Endometrium (tissue), 2 donors: Measurements from ENCODE around the gene LRP4.

ENCODE experiments used
- FAIRE-seq: peaks from 2 replicates; lab custom pipeline; 2012; peaks lifted over from hg19 to GRCh38; lab: Jason Lieb, UNC
- donor health status: control.
- donor health status: control.

LRP4 gene

GRCh38 chr11:46845740-46846509 is 72.4 kb downstream of the LRP4 start, which contains the start of gene CKAP5:
TSS of gene CKAP5 (minus strand) at chr11:46846280. CDS start at chr11:46821231, 25,049 bp downstream.
- FAIRE-seq = no peak

- no peak for FAIRE-seq
These were observed 73.0 kb downstream of the LRP4 start for GRCh38 chr11:46845440-46845739.

GRCh38 chr11:46840116-46840515 is 78.2 kb downstream of the LRP4 start:
- no peak for FAIRE-seq

- no peak for FAIRE-seq
These were observed 79.8 kb downstream of the LRP4 start for GRCh38 chr11:46838501-46838900.

- FAIRE-seq = no peak
These were observed 80.5 kb downstream of the LRP4 start for GRCh38 chr11:46837860-46838259.

- FAIRE-seq = no peak
These were observed 81.5 kb downstream of the LRP4 start for GRCh38 chr11:46836870-46837269.

GRCh38 chr11:46836431-46836830 is 81.9 kb downstream of the LRP4 start:
- no peak for FAIRE-seq

GRCh38 chr11:46835897-46836296 is 82.5 kb downstream of the LRP4 start:
- no peak for FAIRE-seq

GRCh38 chr11:46834821-46835220 is 83.5 kb downstream of the LRP4 start:
- FAIRE-seq = no peak

GRCh38 chr11:46832511-46833214 is 85.7 kb downstream of the LRP4 start:
- no peak for FAIRE-seq

- FAIRE-seq = no peak
These were observed 90.4 kb downstream of the LRP4 start for GRCh38 chr11:46827995-46828394.

GRCh38 chr11:46826310-46827044 is 91.9 kb downstream of the LRP4 start:
- no peak for FAIRE-seq

- FAIRE-seq = no peak
These were observed 109.4 kb downstream of the LRP4 start for GRCh38 chr11:46808799-46809431.
